GM12878 (cell line): Measurements from ENCODE around the gene AZGP1. TPM values are rescaled to one million over a fixed set of nuclear protein-coding genes. Genes with fewer than 3 reads are reported as not detected.

Source experiments
- ATAC-seq: fragments of 200-7000 bp; cut with Tn5 transposase; 3 replicates; pipeline ENCODE4 v1.9.1; 2020; ENCODE audit warnings: mild to moderate bottlenecking, moderate library complexity
- BruUV-seq: library from RNA; stranded (reverse); fragments of 400-500 nt; replicated peaks from 2 replicates; lab custom pipeline; 2021; lab: Mats Ljungman, UMichigan
- CTCF ChIA-PET: fragments of 300-600 bp; sonication (Branson Sonifier 250); formaldehyde crosslinking; extraction: SDS; loops from one replicate; lab custom pipeline; 2021; ENCODE audit warnings: inconsistent platforms; lab: Yijun Ruan, JAX
- POLR2A ChIA-PET: fragments of 350-600 bp; formaldehyde crosslinking; extraction: SDS; loops from one replicate; lab custom pipeline; 2021; ENCODE audit warnings: inconsistent platforms; lab: Charles Lee
- RAD21 ChIA-PET: fragments of 300-600 bp; sonication (Branson Sonifier 250); formaldehyde crosslinking; loops from one replicate; lab custom pipeline; 2023; ENCODE audit warnings: antibody characterized with exemption; ENCODE audit not compliant: unreplicated experiment; lab: Charles Lee
- SMC1A ChIA-PET: fragments of 300-600 bp; sonication (Branson Sonifier 250); formaldehyde crosslinking; loops from one replicate; lab custom pipeline; 2023; ENCODE audit not compliant: unreplicated experiment, uncharacterized antibody; lab: Charles Lee
- DNase-seq: peaks from one replicate; pipeline ENCODE4 v3.0.0-alpha.2; 2011; ENCODE audit warnings: low read depth, low spot score
- FAIRE-seq: peaks from 3 replicates; lab custom pipeline; 2011; peaks lifted over from hg19 to GRCh38; lab: Jason Lieb, UNC
- H2AFZ ChIP-seq: 2 replicates; pipeline ENCODE4 v1.6.0; 2011; ENCODE audit warnings: low read depth, low read length, control low read depth; ENCODE audit not compliant: control insufficient read depth
- H3K27ac ChIP-seq: 2 replicates; pipeline ENCODE4 v1.5.1; 2011; ENCODE audit warnings: control low read depth; ENCODE audit not compliant: control insufficient read depth, insufficient read depth
- H3K27me3 ChIP-seq, 2 experiments: replicated peaks in 1 of 2; 2 replicates each; pipeline versions ENCODE4 v1.6.0 to v1.6.1; 2011; ENCODE audit warnings: low read length in 1 of 2; ENCODE audit not compliant: control insufficient read depth in 2 of 2, insufficient read depth in 2 of 2
- H3K36me3 ChIP-seq, 2 experiments: 2 replicates each; pipeline ENCODE4 v1.5.1; 2011; ENCODE audit warnings: low read length in 1 of 2; ENCODE audit not compliant: control insufficient read depth in 2 of 2, insufficient read depth in 2 of 2
- H3K4me1 ChIP-seq: 2 replicates; pipeline ENCODE4 v1.6.1; 2011; ENCODE audit warnings: mild to moderate bottlenecking, low read length, moderate library complexity, mixed read lengths; ENCODE audit not compliant: control insufficient read depth, insufficient read depth
- H3K4me2 ChIP-seq: 2 replicates; pipeline ENCODE4 v1.6.0; 2011; ENCODE audit warnings: control low read depth; ENCODE audit not compliant: control insufficient read depth, insufficient read depth
- H3K4me3 ChIP-seq: fragments of 200-600 bp; sonication (generic); 2 replicates; pipeline ENCODE4 v1.5.1; 2016
- H3K79me2 ChIP-seq: 2 replicates; pipeline ENCODE4 v1.6.0; 2011; ENCODE audit warnings: low read length; ENCODE audit not compliant: control insufficient read depth, insufficient read depth
- H3K9ac ChIP-seq: 2 replicates; pipeline ENCODE4 v1.8.0; 2011; ENCODE audit warnings: low read length, control low read depth, mixed read lengths; ENCODE audit not compliant: control insufficient read depth, insufficient read depth
- H3K9me3 ChIP-seq: replicated peaks from 3 replicates; pipeline ENCODE4 v1.5.1; 2011; ENCODE audit warnings: mild to moderate bottlenecking, low read length; ENCODE audit not compliant: control insufficient read depth, insufficient read depth
- H4K20me1 ChIP-seq: 2 replicates; pipeline ENCODE4 v1.6.0; 2011; ENCODE audit not compliant: control insufficient read depth, insufficient read depth
- BMI1 ChIP-seq: fragments of 450-650 bp; IDR thresholded peaks from 2 replicates; pipeline ENCODE4 v1.6.1; 2016; ENCODE audit warnings: mild to moderate bottlenecking, moderate library complexity, borderline replicate concordance
- CHD2 ChIP-seq: IDR thresholded peaks from 2 replicates; pipeline ENCODE4 v1.6.1; 2011; ENCODE audit warnings: low read depth, low read length, improper control_type of control experiment, borderline replicate concordance
- FOS ChIP-seq: IDR thresholded peaks from 3 replicates; pipeline ENCODE4 v1.6.1; 2011; ENCODE audit warnings: borderline replicate concordance; ENCODE audit not compliant: insufficient read length; ENCODE audit errors: extremely low read depth
- GATAD2B ChIP-seq: fragments of 450-650 bp; conservative IDR thresholded peaks from 2 replicates; pipeline ENCODE4 v1.6.1; 2017; ENCODE audit warnings: low read depth, mild to moderate bottlenecking, moderate library complexity
- MAX ChIP-seq: IDR thresholded peaks from 2 replicates; pipeline ENCODE4 v1.6.1; 2012; ENCODE audit warnings: low read depth, low read length, improper control_type of control experiment
- NR2F1 ChIP-seq: fragments of 450-650 bp; conservative IDR thresholded peaks from 2 replicates; pipeline ENCODE4 v1.6.1; 2017; ENCODE audit warnings: mild to moderate bottlenecking
- PKNOX1 ChIP-seq: fragments of 450-650 bp; IDR thresholded peaks from 2 replicates; pipeline ENCODE4 v1.6.1; 2016; ENCODE audit warnings: mild to moderate bottlenecking
- POLR2A ChIP-seq: IDR thresholded peaks from 2 replicates; pipeline ENCODE4 v1.6.1; 2011; ENCODE audit warnings: low read depth, mild to moderate bottlenecking, low read length
- SMAD1 ChIP-seq: fragments of 450-650 bp; IDR thresholded peaks from 2 replicates; pipeline ENCODE4 v1.6.1; 2018; ENCODE audit warnings: mild to moderate bottlenecking, low read depth; ENCODE audit not compliant: partially characterized antibody
- STAT1 ChIP-seq: fragments of 450-650 bp; conservative IDR thresholded peaks from 2 replicates; pipeline ENCODE4 v1.6.1; 2014; ENCODE audit warnings: antibody characterized with exemption, mild to moderate bottlenecking
- ZNF24 ChIP-seq: fragments of 450-650 bp; IDR thresholded peaks from 2 replicates; pipeline ENCODE4 v1.6.1; 2017; ENCODE audit warnings: antibody characterized with exemption, mild to moderate bottlenecking
- WGBS: methylation state at CpG from one replicate; pipeline ENCODE4 v1.1.6; 2016; ENCODE audit warnings: low lambda C conversion rate; ENCODE audit not compliant: insufficient replicate concordance, insufficient coverage; ENCODE audit errors: missing lambda C conversion rate; 5-methylcytosine and 5-hydroxymethylcytosine counted together
- in situ Hi-C: fragments of 300-500 bp; cut with MboI; formaldehyde crosslinking; loops from 9 replicates; pipeline ENCODE4 v1.14.3; 2018; ENCODE audit warnings: mixed read lengths
- intact Hi-C: fragments of 100-400 bp; cut with micrococcal nuclease; formaldehyde crosslinking; loops from one replicate; pipeline ENCODE4 v1.14.2; 2022; ENCODE audit not compliant: unreplicated experiment
- polyA plus RNA-seq, 11 experiments: library from polyadenylated mRNA; depleted of rRNA in 4 of 11; unstranded in 6 of 11; stranded (reverse) in 5 of 11; fragments of >200 nt; fragmentation: Nextera tagmentation in 4 of 11; fragmentation: Illumina TruSeq in 1 of 11; extraction: Ambion mirVana in 4 of 11; extraction: Trizol in 1 of 11; gene quantifications; 1 replicate in 1 of 11; 2 replicates in 10 of 11; pipeline versions ENCODE4 v1.2.1 to v1.2.3, GENCODE V29; 2011 to 2016; ENCODE audit warnings: inconsistent platforms in 2 of 11, missing spikeins in 2 of 11, low read depth in 1 of 11
- total RNA-seq, 4 experiments: library from RNA; depleted of rRNA in 3 of 4; stranded (reverse); fragments of >200 nt in 3 of 4; fragmentation: Illumina TruSeq in 1 of 4; extraction: Trizol in 1 of 4; gene quantifications; 2 replicates each; pipeline versions ENCODE4 v1.2.1 to v1.2.3, GENCODE V29; 2013 to 2021
- TF ChIP-seq, protein P1 (sequence below): fragments of 450-650 bp; IDR thresholded peaks from 2 replicates; pipeline ENCODE4 v1.6.1; 2017; ENCODE audit warnings: mild to moderate bottlenecking, moderate library complexity

The AZGP1 gene
- total and polyA plus RNA-seq, 10 of the 15 experiments (the other 5 are each of a cell fraction or from before 2014, with no cell fraction given), result 0.18 to 0.64 (median 0.29) TPM; not detected in 5

GRCh38 chr7:100007887-100008286 is 32.1 kb upstream of the AZGP1 start:
- 59% methylated on average over 3 of the region's 3 CpGs for WGBS
- no peak for FAIRE-seq
- SMC1A ChIA-PET, result no interaction called here
- DNase-seq, result no peak
- H3K9ac ChIP-seq, result no peak overlapping the region
- no peaks in the 10 kb centered on the region for H3K4me1 ChIP-seq
- RAD21 ChIA-PET, result interaction anchor here (1.1 kb wide), 1 partner anchor 9 kb away, joined by 3 read pairs; no protein-coding TSS in a partner anchor
- no peak overlapping the region for H3K4me2 ChIP-seq
- H3K4me3 ChIP-seq, result no peak overlapping the region
- no peaks in the 10 kb centered on the region for H3K9me3 ChIP-seq
- no peaks in the 10 kb centered on the region for H4K20me1 ChIP-seq
- BruUV-seq, result no TSS peak
- H2AFZ ChIP-seq, result no peak overlapping the region
- ATAC-seq, result no peak
- no peak overlapping the region for H3K27ac ChIP-seq
- intact Hi-C loops (no loop called here), in situ Hi-C loops (no loop called here)
- peaks cover 0 to 1% of the 10 kb centered on the region in 2 experiments; a peak in 2 of 4 replicates for H3K27me3 ChIP-seq
- CTCF ChIA-PET, result interaction anchor here (1.2 to 1.5 kb wide), 2 partner anchors 14 to 17 kb away, joined by 3 to 4 read pairs; no protein-coding TSS in a partner anchor
- no peaks in the 10 kb centered on the region for H3K79me2 ChIP-seq
- no peaks in the 10 kb centered on the region for H3K36me3 ChIP-seq
- TF ChIP-seq CHD2 (no peak), BMI1 (peak; percentile 60; the same call in 1 of the 2 replicates), FOS (no peak), NR2F1 (no peak), SMAD1 (no peak), GATAD2B (no peak), PKNOX1 (peak; percentile 40; the same call in 1 of the 2 replicates), STAT1 (no peak), ZNF24 (no peak), MAX (no peak), POLR2A (no peak)
- TF ChIP-seq, protein P1, sequence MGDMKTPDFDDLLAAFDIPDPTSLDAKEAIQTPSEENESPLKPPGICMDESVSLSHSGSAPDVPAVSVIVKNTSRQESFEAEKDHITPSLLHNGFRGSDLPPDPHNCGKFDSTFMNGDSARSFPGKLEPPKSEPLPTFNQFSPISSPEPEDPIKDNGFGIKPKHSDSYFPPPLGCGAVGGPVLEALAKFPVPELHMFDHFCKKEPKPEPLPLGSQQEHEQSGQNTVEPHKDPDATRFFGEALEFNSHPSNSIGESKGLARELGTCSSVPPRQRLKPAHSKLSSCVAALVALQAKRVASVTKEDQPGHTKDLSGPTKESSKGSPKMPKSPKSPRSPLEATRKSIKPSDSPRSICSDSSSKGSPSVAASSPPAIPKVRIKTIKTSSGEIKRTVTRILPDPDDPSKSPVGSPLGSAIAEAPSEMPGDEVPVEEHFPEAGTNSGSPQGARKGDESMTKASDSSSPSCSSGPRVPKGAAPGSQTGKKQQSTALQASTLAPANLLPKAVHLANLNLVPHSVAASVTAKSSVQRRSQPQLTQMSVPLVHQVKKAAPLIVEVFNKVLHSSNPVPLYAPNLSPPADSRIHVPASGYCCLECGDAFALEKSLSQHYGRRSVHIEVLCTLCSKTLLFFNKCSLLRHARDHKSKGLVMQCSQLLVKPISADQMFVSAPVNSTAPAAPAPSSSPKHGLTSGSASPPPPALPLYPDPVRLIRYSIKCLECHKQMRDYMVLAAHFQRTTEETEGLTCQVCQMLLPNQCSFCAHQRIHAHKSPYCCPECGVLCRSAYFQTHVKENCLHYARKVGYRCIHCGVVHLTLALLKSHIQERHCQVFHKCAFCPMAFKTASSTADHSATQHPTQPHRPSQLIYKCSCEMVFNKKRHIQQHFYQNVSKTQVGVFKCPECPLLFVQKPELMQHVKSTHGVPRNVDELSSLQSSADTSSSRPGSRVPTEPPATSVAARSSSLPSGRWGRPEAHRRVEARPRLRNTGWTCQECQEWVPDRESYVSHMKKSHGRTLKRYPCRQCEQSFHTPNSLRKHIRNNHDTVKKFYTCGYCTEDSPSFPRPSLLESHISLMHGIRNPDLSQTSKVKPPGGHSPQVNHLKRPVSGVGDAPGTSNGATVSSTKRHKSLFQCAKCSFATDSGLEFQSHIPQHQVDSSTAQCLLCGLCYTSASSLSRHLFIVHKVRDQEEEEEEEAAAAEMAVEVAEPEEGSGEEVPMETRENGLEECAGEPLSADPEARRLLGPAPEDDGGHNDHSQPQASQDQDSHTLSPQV, result no peak
- POLR2A ChIA-PET, result interaction anchor here (0.6 to 1.2 kb wide), 2 partner anchors 38 to 42 kb away, joined by 3 to 5 read pairs; partner anchors contain the start of gene ZSCAN21
